SK-N-SH treated with all-trans-retinoic acid at 6 μM for 48 hours (cell line): ENCODE results near the gene KATNAL1.

Experiments used
- ATAC-seq: fragments of 200-7000 bp; cut with Tn5 transposase; 3 replicates; pipeline ENCODE4 v1.9.1; 2020; ENCODE audit warnings: mild to moderate bottlenecking, moderate library complexity
- BACH2 ChIP-seq: fragments of 250-450 bp; sonication (Bioruptor Pico); IDR thresholded peaks from 2 replicates; pipeline ENCODE4 v1.9.0; 2021; ENCODE audit warnings: mild to moderate bottlenecking, borderline replicate concordance
- ESRRG ChIP-seq: fragments of 250-450 bp; sonication (Bioruptor Pico); IDR thresholded peaks from 2 replicates; pipeline ENCODE4 v1.6.1; 2021; ENCODE audit warnings: mild to moderate bottlenecking
- GLIS3 ChIP-seq: fragments of 250-450 bp; sonication (Bioruptor Pico); IDR thresholded peaks from 2 replicates; pipeline ENCODE4 v1.5.0; 2020; ENCODE audit warnings: mild to moderate bottlenecking, moderate library complexity
- OSR1 ChIP-seq: fragments of 250-450 bp; sonication (Bioruptor Pico); IDR thresholded peaks from 2 replicates; pipeline ENCODE4 v1.8.0; 2022; ENCODE audit warnings: moderate library complexity, mild to moderate bottlenecking, inconsistent platforms
- RARB ChIP-seq: fragments of 250-450 bp; sonication (Bioruptor Pico); IDR thresholded peaks from 2 replicates; pipeline ENCODE4 v1.8.0; 2021; ENCODE audit warnings: mild to moderate bottlenecking, moderate library complexity
- SNAI2 ChIP-seq: fragments of 250-450 bp; sonication (Bioruptor Pico); IDR thresholded peaks from 2 replicates; pipeline ENCODE4 v1.5.0; 2020; ENCODE audit warnings: mild to moderate bottlenecking, moderate library complexity
- ZC3H10 ChIP-seq: fragments of 250-450 bp; sonication (Bioruptor Pico); IDR thresholded peaks from 2 replicates; pipeline ENCODE4 v1.5.1; 2021; ENCODE audit warnings: mild to moderate bottlenecking, moderate library complexity
- ZFP30 ChIP-seq: fragments of 450-650 bp; formaldehyde crosslinking; IDR thresholded peaks from 2 replicates; pipeline ENCODE4 v1.5.0; 2022; ENCODE audit warnings: mild to moderate bottlenecking, moderate library complexity
- ZNF565 ChIP-seq: fragments of 450-650 bp; formaldehyde crosslinking; conservative IDR thresholded peaks from 2 replicates; pipeline ENCODE4 v1.5.0; 2020; ENCODE audit warnings: low read depth, mild to moderate bottlenecking, moderate library complexity
- ZNF8 ChIP-seq: fragments of 450-650 bp; formaldehyde crosslinking; IDR thresholded peaks from 2 replicates; pipeline ENCODE4 v1.5.0; 2020; ENCODE audit warnings: mild to moderate bottlenecking, moderate library complexity
- TF ChIP-seq, protein P1 (sequence below): fragments of 250-450 bp; sonication (Bioruptor Pico); IDR thresholded peaks from 2 replicates; pipeline ENCODE4 v1.8.0; 2021; ENCODE audit warnings: low read depth, mild to moderate bottlenecking, moderate library complexity, borderline replicate concordance
- TF ChIP-seq, protein P2 (sequence below): fragments of 250-450 bp; sonication (Bioruptor Pico); IDR thresholded peaks from 2 replicates; pipeline ENCODE4 v1.5.1; 2020; ENCODE audit warnings: low read depth, mild to moderate bottlenecking, moderate library complexity
- TF ChIP-seq, protein P3 (sequence below): fragments of 250-450 bp; sonication (Bioruptor Pico); IDR thresholded peaks from 2 replicates; pipeline ENCODE4 v1.5.1; 2021; ENCODE audit warnings: mild to moderate bottlenecking, moderate library complexity
- TF ChIP-seq, protein P4 (sequence below): fragments of 250-450 bp; sonication (Bioruptor Pico); IDR thresholded peaks from 2 replicates; pipeline ENCODE4 v1.8.0; 2020; ENCODE audit warnings: mild to moderate bottlenecking, moderate library complexity, borderline replicate concordance
- TF ChIP-seq, protein P5 (sequence below): fragments of 250-450 bp; sonication (Bioruptor Pico); IDR thresholded peaks from 2 replicates; pipeline ENCODE4 v1.5.0; 2020; ENCODE audit warnings: mild to moderate bottlenecking, moderate library complexity

KATNAL1 gene

DNA sequence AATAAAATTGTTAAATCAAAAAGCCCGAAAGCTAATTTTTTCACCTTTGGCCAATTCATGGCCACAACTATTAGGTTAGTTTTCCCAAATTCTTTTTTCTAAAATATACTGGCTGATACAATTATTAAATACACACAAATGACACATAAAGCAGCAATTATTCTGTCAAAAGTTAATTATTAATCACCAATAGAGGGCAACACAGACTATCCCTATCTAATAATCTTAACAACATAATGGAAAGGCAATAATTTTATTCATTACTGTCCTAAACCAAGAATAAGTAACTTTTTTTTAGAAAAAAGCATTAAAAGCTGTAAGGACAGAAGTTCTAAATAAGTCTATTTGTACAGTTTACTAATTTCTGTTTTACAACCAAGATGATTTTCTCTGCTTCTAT lies 51.7 kb downstream of the KATNAL1 start:
- TF ChIP-seq ZFP30 (no peak), ZNF565 (CRISPR knock-in tag) (no peak), OSR1 (CRISPR knock-in tag) (no peak), BACH2 (no peak), SNAI2 (CRISPR knock-in tag) (no peak), ZNF8 (no peak), RARB (no peak), ESRRG (CRISPR knock-in tag) (no peak)
- TF ChIP-seq, protein P1, sequence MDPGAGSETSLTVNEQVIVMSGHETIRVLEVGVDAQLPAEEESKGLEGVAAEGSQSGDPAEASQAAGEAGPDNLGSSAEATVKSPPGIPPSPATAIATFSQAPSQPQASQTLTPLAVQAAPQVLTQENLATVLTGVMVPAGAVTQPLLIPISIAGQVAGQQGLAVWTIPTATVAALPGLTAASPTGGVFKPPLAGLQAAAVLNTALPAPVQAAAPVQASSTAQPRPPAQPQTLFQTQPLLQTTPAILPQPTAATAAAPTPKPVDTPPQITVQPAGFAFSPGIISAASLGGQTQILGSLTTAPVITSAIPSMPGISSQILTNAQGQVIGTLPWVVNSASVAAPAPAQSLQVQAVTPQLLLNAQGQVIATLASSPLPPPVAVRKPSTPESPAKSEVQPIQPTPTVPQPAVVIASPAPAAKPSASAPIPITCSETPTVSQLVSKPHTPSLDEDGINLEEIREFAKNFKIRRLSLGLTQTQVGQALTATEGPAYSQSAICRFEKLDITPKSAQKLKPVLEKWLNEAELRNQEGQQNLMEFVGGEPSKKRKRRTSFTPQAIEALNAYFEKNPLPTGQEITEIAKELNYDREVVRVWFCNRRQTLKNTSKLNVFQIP (CRISPR knock-in tag), result no peak
- TF ChIP-seq, protein P2, sequence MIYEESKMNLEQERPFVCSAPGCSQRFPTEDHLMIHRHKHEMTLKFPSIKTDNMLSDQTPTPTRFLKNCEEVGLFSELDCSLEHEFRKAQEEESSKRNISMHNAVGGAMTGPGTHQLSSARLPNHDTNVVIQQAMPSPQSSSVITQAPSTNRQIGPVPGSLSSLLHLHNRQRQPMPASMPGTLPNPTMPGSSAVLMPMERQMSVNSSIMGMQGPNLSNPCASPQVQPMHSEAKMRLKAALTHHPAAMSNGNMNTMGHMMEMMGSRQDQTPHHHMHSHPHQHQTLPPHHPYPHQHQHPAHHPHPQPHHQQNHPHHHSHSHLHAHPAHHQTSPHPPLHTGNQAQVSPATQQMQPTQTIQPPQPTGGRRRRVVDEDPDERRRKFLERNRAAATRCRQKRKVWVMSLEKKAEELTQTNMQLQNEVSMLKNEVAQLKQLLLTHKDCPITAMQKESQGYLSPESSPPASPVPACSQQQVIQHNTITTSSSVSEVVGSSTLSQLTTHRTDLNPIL, result no peak
- TF ChIP-seq, protein P3, sequence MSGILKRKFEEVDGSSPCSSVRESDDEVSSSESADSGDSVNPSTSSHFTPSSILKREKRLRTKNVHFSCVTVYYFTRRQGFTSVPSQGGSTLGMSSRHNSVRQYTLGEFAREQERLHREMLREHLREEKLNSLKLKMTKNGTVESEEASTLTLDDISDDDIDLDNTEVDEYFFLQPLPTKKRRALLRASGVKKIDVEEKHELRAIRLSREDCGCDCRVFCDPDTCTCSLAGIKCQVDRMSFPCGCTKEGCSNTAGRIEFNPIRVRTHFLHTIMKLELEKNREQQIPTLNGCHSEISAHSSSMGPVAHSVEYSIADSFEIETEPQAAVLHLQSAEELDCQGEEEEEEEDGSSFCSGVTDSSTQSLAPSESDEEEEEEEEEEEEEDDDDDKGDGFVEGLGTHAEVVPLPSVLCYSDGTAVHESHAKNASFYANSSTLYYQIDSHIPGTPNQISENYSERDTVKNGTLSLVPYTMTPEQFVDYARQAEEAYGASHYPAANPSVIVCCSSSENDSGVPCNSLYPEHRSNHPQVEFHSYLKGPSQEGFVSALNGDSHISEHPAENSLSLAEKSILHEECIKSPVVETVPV (CRISPR knock-in tag), result no peak
- ATAC-seq, result no peak

- TF ChIP-seq, protein P2, result no peak
- no peak for ATAC-seq
Measured at GRCh38 chr13:30253830-30254229, 53.5 kb downstream of the KATNAL1 start.

DNA sequence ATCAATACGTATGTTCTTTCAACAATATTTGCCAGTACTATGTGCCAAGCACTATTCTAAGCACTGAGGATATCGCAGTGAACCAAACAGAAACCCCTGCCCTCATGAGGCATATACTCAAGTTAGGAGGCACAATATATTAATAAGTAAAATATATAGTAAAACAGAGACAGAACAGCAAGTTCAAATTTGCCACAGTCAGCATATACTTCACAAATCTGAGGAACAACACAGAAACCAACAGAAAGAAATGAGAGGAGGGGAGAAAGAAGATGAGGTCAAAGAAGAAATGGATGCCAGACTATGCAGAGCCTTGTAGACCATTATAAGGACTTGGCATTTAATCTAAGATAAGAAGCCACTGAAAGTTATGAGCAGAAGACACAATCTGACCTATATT lies 59.9 kb downstream of the KATNAL1 start:
- no peak for ATAC-seq
- TF ChIP-seq, protein P3 (CRISPR knock-in tag), result no peak
- TF ChIP-seq GLIS3 (CRISPR knock-in tag) (no peak), ZC3H10 (CRISPR knock-in tag) (no peak)

- ATAC-seq, result no peak
- TF ChIP-seq, protein P4, sequence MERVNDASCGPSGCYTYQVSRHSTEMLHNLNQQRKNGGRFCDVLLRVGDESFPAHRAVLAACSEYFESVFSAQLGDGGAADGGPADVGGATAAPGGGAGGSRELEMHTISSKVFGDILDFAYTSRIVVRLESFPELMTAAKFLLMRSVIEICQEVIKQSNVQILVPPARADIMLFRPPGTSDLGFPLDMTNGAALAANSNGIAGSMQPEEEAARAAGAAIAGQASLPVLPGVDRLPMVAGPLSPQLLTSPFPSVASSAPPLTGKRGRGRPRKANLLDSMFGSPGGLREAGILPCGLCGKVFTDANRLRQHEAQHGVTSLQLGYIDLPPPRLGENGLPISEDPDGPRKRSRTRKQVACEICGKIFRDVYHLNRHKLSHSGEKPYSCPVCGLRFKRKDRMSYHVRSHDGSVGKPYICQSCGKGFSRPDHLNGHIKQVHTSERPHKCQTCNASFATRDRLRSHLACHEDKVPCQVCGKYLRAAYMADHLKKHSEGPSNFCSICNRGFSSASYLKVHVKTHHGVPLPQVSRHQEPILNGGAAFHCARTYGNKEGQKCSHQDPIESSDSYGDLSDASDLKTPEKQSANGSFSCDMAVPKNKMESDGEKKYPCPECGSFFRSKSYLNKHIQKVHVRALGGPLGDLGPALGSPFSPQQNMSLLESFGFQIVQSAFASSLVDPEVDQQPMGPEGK (CRISPR knock-in tag), result no peak
- TF ChIP-seq RARB, result no peak
- TF ChIP-seq, protein P5, sequence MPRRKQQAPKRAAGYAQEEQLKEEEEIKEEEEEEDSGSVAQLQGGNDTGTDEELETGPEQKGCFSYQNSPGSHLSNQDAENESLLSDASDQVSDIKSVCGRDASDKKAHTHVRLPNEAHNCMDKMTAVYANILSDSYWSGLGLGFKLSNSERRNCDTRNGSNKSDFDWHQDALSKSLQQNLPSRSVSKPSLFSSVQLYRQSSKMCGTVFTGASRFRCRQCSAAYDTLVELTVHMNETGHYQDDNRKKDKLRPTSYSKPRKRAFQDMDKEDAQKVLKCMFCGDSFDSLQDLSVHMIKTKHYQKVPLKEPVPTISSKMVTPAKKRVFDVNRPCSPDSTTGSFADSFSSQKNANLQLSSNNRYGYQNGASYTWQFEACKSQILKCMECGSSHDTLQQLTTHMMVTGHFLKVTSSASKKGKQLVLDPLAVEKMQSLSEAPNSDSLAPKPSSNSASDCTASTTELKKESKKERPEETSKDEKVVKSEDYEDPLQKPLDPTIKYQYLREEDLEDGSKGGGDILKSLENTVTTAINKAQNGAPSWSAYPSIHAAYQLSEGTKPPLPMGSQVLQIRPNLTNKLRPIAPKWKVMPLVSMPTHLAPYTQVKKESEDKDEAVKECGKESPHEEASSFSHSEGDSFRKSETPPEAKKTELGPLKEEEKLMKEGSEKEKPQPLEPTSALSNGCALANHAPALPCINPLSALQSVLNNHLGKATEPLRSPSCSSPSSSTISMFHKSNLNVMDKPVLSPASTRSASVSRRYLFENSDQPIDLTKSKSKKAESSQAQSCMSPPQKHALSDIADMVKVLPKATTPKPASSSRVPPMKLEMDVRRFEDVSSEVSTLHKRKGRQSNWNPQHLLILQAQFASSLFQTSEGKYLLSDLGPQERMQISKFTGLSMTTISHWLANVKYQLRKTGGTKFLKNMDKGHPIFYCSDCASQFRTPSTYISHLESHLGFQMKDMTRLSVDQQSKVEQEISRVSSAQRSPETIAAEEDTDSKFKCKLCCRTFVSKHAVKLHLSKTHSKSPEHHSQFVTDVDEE (CRISPR knock-in tag), result no peak
- TF ChIP-seq, all 23 proteins: peak for 0
Measured at GRCh38 chr13:30241532-30241931, 65.8 kb downstream of the KATNAL1 start.
